Vagina (tissue), 2 donors: Measurements from ENCODE around the gene GMCL1. TPM values are rescaled to one million over a fixed set of nuclear protein-coding genes. Genes with fewer than 3 reads are reported as not detected.

Experiments used
- DNase-seq, 2 donors: peaks; one replicate each; pipeline ENCODE4 v3.0.0-alpha.2; 2017; ENCODE audit errors: extremely low spot score in 2 of 2
- H3K27ac ChIP-seq: fragments of 200-600 bp; sonication (generic); one replicate; pipeline ENCODE4 v1.5.1; 2019
- H3K27me3 ChIP-seq: fragments of 200-600 bp; sonication (generic); one replicate; pipeline ENCODE4 v1.5.1; 2019
- H3K36me3 ChIP-seq, 2 donors: fragments of 200-600 bp; sonication (generic); one replicate each; pipeline ENCODE4 v1.5.1; 2017 to 2019
- H3K4me1 ChIP-seq: fragments of 200-600 bp; sonication (generic); one replicate; pipeline ENCODE4 v1.5.1; 2019
- H3K4me3 ChIP-seq, 2 donors: fragments of 200-600 bp; sonication (generic); 1 replicate in 1 of 2; 2 replicates in 1 of 2; pipeline ENCODE4 v1.5.1; 2016 to 2019
- H3K9me3 ChIP-seq: fragments of 200-600 bp; sonication (generic); one replicate; pipeline ENCODE4 v1.5.1; 2019
- POLR2A ChIP-seq, 2 donors: fragments of 450-650 bp; IDR thresholded peaks; one replicate each; pipeline ENCODE4 v1.6.1; 2017; ENCODE audit warnings: antibody characterized with exemption in 2 of 2, mild to moderate bottlenecking in 2 of 2, moderate library complexity in 2 of 2
- POLR2AphosphoS5 ChIP-seq, 2 donors: sonication (generic); formaldehyde crosslinking; IDR thresholded peaks; one replicate each; pipeline ENCODE4 v1.9.0; 2017; ENCODE audit warnings: antibody characterized with exemption in 2 of 2, mild to moderate bottlenecking in 2 of 2, low read depth in 1 of 2; ENCODE audit not compliant: insufficient read depth in 1 of 2
- intact Hi-C: fragments of 100-400 bp; cut with DNase I; formaldehyde crosslinking; loops from one replicate; pipeline ENCODE4 v1.15.1; 2023
- total RNA-seq: library from RNA; depleted of rRNA; stranded (reverse); fragments of >200 nt; gene quantifications from one replicate; pipeline ENCODE4 v1.2.3, GENCODE V29; 2016
- TF ChIP-seq, protein P1 (sequence below), 3 experiments: fragments of 450-650 bp in 2 of 3; fragments of 200-600 bp in 1 of 3; sonication (generic) in 1 of 3; IDR thresholded peaks; one replicate each; pipeline ENCODE4 v1.5.1; 2017 to 2019; ENCODE audit warnings: antibody characterized with exemption in 3 of 3, mild to moderate bottlenecking in 2 of 3, moderate library complexity in 2 of 3

Gene GMCL1
- total RNA-seq, 1 donor from 2014 or later: 13.0 TPM

DNA sequence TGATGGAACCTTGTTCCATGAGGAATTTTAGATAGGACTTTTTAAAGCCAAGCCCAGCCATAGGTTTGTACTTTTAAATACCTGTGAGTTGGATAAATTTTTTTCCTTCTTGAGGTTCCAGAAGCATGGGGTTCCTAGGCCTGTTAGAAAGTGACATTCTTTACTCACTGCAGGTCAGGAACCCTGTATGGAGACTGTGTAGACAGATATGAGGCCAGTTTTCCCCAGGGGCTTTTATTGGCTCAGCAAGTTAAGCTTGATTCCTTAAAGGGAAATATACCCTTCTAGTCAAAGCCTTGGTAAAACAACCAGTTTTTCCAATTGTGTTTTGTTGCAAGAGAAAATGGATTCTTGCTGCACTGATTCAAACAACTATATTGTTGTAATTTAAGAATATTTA is 38.4 kb upstream of the GMCL1 start:
- DNase-seq: no peak
- intact Hi-C loops: loop anchor here (10.0 kb wide), 1 partner anchor 46 kb away; the partner anchor contains the start of gene ANXA4
- no peaks in the 10 kb centered on the region for H3K27me3 ChIP-seq
- H3K36me3 ChIP-seq: peaks cover 0 to 17% of the 10 kb centered on the region in 2 donors
- no peak overlapping the region for H3K4me3 ChIP-seq
- peak overlapping the region; percentile 73 for H3K27ac ChIP-seq
- TF ChIP-seq, protein P1, sequence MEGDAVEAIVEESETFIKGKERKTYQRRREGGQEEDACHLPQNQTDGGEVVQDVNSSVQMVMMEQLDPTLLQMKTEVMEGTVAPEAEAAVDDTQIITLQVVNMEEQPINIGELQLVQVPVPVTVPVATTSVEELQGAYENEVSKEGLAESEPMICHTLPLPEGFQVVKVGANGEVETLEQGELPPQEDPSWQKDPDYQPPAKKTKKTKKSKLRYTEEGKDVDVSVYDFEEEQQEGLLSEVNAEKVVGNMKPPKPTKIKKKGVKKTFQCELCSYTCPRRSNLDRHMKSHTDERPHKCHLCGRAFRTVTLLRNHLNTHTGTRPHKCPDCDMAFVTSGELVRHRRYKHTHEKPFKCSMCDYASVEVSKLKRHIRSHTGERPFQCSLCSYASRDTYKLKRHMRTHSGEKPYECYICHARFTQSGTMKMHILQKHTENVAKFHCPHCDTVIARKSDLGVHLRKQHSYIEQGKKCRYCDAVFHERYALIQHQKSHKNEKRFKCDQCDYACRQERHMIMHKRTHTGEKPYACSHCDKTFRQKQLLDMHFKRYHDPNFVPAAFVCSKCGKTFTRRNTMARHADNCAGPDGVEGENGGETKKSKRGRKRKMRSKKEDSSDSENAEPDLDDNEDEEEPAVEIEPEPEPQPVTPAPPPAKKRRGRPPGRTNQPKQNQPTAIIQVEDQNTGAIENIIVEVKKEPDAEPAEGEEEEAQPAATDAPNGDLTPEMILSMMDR (IDR thresholded peaks at IDR 0.05): no peak
- no peak for TF ChIP-seq POLR2AphosphoS5 (IDR thresholded peaks at IDR 0.05; ENCODE audit: insufficient read depth in 1 of 2, low read depth in 1 of 2)
- no peak for TF ChIP-seq POLR2A (IDR thresholded peaks at IDR 0.05)
- H3K9me3 ChIP-seq: no peaks in the 10 kb centered on the region
- peaks cover 32% of the 10 kb centered on the region for H3K4me1 ChIP-seq

DNA sequence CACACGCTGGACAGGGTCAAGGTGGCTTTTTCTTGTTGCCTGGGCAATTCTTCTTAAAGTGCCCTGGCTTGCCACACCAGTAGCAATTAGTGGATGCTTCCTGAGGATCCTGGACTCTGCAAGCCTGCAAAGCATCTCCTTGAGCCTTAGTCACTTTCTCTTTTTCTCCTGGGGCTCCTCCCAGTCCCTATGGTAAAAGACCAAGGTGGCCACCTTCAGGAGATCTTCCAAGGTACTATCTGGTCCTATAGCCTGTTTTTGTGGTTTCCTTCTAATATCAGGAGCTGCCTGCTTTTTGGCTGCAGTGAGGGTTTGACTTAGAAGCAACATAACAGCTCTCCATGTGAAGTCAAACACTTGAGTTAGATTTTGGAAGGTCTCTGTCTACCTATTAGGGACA is 33.3 kb upstream of the GMCL1 start:
- Histone ChIP-seq H3K27ac (no peak overlapping the region), H3K9me3 (no peaks in the 10 kb centered on the region), H3K36me3 (no peaks in the 10 kb centered on the region), H3K4me3 (no peak overlapping the region), H3K27me3 (no peaks in the 10 kb centered on the region), H3K4me1 (peaks cover 32% of the 10 kb centered on the region)
- no peak for DNase-seq
- TF ChIP-seq, protein P1 (IDR thresholded peaks at IDR 0.05): no peak
- TF ChIP-seq POLR2AphosphoS5 (IDR thresholded peaks at IDR 0.05; ENCODE audit: insufficient read depth in 1 of 2, low read depth in 1 of 2): no peak
- TF ChIP-seq POLR2A (IDR thresholded peaks at IDR 0.05): no peak
- intact Hi-C loops: loop anchor here (10.0 kb wide), 1 partner anchor 51 kb away; the partner anchor contains the start of gene ANXA4

DNA sequence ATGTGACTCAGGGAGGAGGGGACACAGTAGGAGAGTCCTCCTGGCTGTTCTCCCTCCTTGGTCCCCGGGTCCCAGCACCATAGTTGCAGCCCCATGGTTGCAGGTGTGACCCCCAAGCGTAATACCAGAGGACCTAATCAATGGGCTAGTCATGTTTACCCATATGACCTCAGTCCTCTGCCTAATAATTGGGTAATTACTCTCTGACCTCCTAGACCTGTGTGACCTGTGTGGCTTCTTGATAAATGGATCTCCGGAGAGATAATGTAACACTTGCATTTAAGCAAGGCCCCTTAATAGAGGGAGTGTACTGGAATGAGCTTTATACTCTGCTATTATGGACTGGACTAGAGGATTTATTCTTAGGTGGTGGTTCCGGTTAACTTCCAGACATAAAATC is 32.2 kb upstream of the GMCL1 start:
- no peak overlapping the region for H3K4me3 ChIP-seq
- no peaks in the 10 kb centered on the region for H3K36me3 ChIP-seq
- no peaks in the 10 kb centered on the region for H3K27me3 ChIP-seq
- intact Hi-C loops: loop anchor here (10.0 kb wide), 1 partner anchor 52 kb away; the partner anchor contains the start of gene ANXA4
- no peak for TF ChIP-seq POLR2A (IDR thresholded peaks at IDR 0.05)
- DNase-seq: no peak
- H3K9me3 ChIP-seq: no peaks in the 10 kb centered on the region
- H3K4me1 ChIP-seq: peaks cover 25% of the 10 kb centered on the region
- H3K27ac ChIP-seq: peak overlapping the region; percentile 77

DNA sequence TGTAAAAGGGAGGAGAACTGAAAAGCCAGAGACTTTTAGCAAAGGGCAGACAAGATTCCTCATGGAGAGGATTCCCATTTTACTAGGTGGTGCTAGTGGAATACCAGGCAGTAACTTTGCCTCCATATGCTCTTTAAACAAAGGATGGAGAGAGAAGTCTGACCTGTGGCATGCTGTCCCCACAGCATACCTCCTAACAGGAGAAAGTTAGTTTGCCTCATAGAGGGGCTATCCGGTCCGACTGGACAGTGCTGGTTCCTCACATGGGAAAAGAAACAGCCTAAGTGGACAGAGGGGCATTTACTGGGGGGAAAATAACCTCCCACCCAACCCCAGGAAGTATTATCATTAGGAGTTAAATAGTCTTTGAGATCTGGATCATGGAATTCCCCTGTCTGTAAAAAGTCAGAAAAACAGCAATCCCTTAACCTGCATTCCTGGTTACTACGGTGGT is 31.6 kb upstream of the GMCL1 start:
- no peak for DNase-seq
- Histone ChIP-seq H3K36me3 (no peaks in the 10 kb centered on the region), H3K27me3 (no peaks in the 10 kb centered on the region), H3K4me3 (peak overlapping the region; percentile 35 to 40), H3K27ac (peak overlapping the region; percentile 77), H3K9me3 (no peaks in the 10 kb centered on the region), H3K4me1 (peaks cover 25% of the 10 kb centered on the region)
- TF ChIP-seq, protein P1 (IDR thresholded peaks at IDR 0.05): no peak
- TF ChIP-seq POLR2AphosphoS5 (IDR thresholded peaks at IDR 0.05; ENCODE audit: insufficient read depth in 1 of 2, low read depth in 1 of 2) (no peak), POLR2A (IDR thresholded peaks at IDR 0.05) (no peak)
- intact Hi-C loops: loop anchor here (10.0 kb wide), 1 partner anchor 53 kb away; the partner anchor contains the start of gene ANXA4

DNA sequence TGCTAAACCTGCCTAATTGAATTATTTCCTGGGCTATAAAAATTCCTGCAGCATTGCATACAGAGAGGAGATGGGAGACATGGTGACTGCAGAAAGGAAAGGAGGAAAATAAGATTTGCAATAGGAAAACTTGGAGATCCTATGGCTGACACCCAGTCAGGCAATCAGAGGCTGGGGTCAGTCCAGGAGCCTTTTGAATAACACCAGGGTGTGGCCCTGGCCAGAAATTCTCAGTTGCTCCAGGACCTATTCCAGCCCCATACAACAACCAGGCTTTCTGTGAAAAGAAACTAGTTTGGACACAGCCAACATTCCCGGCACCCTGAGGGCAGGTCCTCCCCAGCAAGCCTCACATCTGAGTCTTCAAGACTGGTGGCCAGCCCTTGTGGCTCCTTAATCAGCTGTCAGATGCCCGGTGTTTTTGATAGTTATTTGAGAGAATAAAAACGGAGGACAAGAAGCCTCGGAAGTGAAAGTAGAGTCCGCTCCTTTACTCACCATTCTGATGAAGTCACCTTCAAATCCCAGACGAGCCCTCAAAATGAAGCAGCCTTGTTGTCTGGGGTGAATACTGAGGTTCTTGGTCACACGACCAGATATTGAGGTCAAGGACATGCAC is 31.1 kb upstream of the GMCL1 start:
- intact Hi-C loops: loop anchor here (10.0 kb wide), 1 partner anchor 54 kb away; the partner anchor contains the start of gene ANXA4
- Histone ChIP-seq H3K27me3 (no peaks in the 10 kb centered on the region), H3K4me3 (peak overlapping the region; percentile 35 to 40)

More for the DNA sequence above, 31.1 kb upstream of the GMCL1 start:
- Histone ChIP-seq H3K27ac (peak overlapping the region; percentile 77), H3K9me3 (no peaks in the 10 kb centered on the region), H3K4me1 (peaks cover 25% of the 10 kb centered on the region), H3K36me3 (no peaks in the 10 kb centered on the region)
- TF ChIP-seq POLR2AphosphoS5 (IDR thresholded peaks at IDR 0.05; ENCODE audit: insufficient read depth in 1 of 2, low read depth in 1 of 2) (no peak), POLR2A (IDR thresholded peaks at IDR 0.05) (no peak)
- TF ChIP-seq, protein P1 (IDR thresholded peaks at IDR 0.05): no peak
- no peak for DNase-seq
